Adipose tissue (tissue), 3 donors: ENCODE measurements around the gene SLC26A3. TPM values are rescaled to one million over a fixed set of nuclear protein-coding genes. Genes with fewer than 3 reads are reported as not detected.

Source experiments
- H3K27ac ChIP-seq: one replicate; pipeline ENCODE4 v1.5.1; 2013; ENCODE audit warnings: low read depth, low read length
- WGBS, 3 donors: extraction: QIAGEN DNeasy Blood & Tissue Kit; methylation state at CpG; one replicate each; pipeline ENCODE4 v1.1.7; 2013; 5-methylcytosine and 5-hydroxymethylcytosine counted together
- polyA plus RNA-seq, 3 donors: library from polyadenylated mRNA; stranded (reverse); fragments of 200-250 nt; gene quantifications; one replicate each; pipeline ENCODE4 v1.2.3, GENCODE V29; 2013
- donor health status: healthy with polysubstance abuse.
- donor health status: Bipolar disorder and iron deficiency.
- donor health status: healthy.

The SLC26A3 gene
- polyA plus RNA-seq, 3 donors: 0.05 to 0.27 (median 0.11) TPM

DNA sequence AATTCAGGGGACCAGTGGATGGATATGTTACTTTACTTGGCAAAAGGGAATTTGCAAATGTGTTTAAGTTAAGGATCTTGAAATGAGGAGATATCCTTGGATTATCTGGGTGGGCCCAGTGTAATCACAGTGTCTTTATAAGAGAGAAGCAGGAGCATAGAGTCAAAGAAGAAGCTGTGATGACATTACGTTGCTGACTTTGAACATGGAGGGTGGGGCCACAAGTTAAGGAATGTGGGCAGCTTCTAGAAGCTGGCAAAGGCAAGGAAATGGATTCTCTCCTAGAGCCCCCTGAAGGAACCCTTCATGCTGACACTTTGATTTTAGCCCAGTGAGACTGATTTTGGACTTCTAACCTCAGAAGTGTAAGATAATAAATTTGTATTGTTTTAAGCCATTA is 21.8 kb upstream of the SLC26A3 start:
- WGBS, 3 donors: 88 to 96% (median 90%) methylated on average over 1 of the region's 1 CpG
- no peak overlapping the region for H3K27ac ChIP-seq

DNA sequence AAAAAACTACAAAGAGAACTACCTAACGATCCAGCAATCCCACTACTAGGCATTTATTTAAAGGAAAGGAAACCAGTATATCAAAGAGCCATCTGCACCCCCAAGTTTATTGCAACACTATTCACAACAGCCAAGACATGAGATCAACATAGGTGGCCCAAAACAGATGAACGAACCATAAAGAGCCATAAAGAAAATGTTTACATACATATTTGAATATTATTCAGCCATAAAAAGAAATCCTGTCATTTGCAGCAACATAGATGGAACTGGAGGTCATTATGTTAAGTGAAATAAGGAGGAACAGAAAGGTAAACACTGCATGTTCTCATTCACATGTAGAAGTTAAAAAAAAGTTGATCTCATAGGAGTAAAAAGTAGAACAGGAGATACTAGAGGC is 15.6 kb upstream of the SLC26A3 start:
- no peak overlapping the region for H3K27ac ChIP-seq
- 73 to 80% (median 80%) methylated on average over 2 of the region's 2 CpGs for WGBS, 3 donors

DNA sequence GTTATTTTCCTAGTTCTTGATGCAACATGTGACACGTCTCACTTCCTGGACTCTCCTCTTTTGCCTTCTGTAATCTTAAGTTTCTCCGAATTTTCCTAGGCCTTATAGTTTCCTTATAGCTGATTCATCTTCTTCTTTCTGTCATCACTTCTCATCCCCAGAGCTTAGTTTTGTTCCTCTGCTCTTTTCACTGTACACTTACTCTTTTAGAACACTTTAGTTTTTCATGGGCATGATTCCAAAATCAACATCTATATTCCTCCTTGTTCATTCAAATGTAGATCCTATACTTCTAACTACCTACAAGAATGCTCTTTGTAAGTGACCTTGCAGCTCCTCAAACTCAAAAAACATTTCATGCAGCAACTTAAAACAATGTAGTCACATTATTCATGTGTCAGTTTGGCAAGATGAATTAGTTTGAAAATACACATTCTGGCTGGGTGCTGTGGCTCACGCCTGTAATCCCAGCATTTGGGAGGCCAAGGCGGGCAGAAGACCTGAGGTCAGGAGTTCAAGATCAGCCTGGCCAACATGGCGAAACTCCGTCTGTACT is 13.1 kb upstream of the SLC26A3 start:
- 68 to 72% (median 71%) methylated on average over 6 of the region's 6 CpGs for WGBS, 3 donors
- H3K27ac ChIP-seq: no peak overlapping the region

DNA sequence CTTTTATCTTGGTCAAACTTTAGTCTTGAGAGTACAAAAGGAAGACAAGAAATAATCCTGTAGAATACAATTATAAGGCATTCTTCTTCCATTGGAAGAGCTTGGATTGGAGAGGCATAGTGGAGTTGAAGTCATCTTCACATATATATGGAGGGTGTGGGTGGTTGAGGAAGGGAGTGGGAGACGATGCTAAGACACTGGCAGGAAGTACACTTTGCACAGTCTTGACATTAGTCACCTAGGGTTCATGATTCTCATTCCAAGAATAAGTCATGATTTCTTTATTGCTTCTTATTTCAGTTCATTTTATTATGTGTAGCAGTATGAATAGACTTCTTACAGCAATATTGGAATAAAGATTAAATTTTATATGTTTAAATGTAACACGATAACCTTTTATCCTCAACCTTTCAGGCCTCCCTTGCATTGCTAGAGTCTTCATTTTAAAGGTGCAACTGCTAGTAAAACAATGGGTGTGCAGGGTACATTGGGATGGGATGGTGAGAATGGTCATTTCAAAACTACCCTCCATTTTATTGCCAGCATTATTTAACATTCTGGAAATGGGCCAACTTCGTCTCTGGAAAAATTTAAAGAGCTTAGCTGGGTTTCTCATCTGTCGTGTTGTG is 12.3 kb upstream of the SLC26A3 start:
- no peak overlapping the region for H3K27ac ChIP-seq
- 48 to 58% (median 51%) methylated on average over 4 of the region's 4 CpGs for WGBS, 3 donors

DNA sequence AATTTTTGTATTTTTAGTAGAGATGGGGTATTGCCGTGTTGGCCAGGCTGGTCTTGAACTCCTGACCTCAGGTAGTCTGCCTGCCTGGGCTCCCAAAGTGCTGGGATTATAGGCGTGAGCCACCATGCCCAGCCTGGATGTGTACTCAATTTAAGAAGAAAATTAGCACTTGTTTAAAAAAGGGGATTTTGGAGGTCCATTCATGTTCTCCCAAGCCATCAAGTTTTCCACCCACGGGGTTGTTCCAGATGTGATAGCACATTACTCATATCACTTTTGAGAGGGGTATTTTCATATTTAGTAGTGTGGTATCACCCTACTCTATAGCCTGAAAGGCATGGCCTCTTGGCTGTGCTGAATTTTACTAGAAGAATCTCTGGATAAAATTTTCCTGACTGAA is 10.5 kb upstream of the SLC26A3 start:
- no peak overlapping the region for H3K27ac ChIP-seq
- 85 to 89% (median 86%) methylated on average over 3 of the region's 3 CpGs for WGBS, 3 donors

DNA sequence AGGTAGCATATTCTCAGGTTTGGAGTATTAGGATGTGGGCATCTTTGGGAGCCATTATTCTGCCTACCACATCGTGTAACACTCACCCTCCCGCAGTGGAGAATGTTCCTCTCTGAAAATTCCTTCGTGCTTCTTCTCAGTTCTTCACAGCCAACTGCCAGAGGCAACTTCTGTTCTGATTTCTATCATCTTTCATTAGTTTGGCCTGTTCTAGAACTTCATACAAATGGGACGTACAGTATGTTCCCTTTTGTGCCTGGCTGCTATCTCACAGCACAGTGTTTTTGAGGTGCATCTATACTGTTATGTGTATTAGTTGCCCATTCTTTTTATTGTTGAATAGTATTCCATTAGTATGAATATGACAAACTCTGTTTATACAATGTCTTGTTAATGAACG is 8.9 kb upstream of the SLC26A3 start:
- no peak overlapping the region for H3K27ac ChIP-seq
- 84 to 87% (median 86%) methylated on average over 5 of the region's 5 CpGs for WGBS, 3 donors

DNA sequence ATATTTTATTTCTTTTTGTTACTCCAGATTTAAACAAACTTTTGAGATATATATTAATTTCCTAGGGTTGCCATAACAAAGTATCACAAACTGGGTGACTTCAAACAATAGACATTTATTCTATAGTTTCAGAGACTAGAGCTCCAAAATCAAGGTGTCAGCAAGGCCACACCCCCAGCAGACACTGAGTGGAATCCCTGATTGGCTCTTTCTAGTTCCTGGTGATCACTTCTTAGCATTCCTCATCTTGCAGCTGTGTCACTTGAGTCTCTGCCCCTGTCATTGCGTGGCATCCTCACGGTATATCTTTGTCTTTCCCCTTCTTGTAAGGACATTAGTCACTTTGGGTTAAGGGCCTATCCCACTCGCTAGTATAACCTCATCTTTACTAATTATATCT is 7.6 kb upstream of the SLC26A3 start:
- no peak overlapping the region for H3K27ac ChIP-seq
- WGBS, 3 donors: 85 to 89% (median 89%) methylated on average over 3 of the region's 3 CpGs

DNA sequence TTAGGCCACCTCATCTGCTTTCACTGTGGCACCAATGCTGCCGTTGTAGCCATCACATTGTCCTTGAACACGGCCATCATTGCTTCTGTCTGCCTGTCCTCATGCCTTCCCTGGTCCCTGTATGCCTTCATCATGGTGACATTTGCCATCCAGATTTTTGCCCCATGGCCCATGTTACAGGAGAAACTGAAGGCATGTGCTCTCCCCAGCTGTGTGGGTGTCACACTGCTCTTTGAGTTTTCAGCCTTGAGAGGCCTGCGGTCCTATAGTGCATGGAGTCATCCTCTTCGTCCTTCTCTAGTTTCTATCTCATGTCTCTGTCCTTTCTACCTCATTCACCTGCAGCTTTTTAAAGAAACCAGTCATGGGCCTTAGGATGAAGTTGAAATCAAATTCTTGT is 6.2 kb upstream of the SLC26A3 start:
- H3K27ac ChIP-seq: no peak overlapping the region
- 94 to 95% (median 94%) methylated on average over 4 of the region's 4 CpGs for WGBS, 3 donors

DNA sequence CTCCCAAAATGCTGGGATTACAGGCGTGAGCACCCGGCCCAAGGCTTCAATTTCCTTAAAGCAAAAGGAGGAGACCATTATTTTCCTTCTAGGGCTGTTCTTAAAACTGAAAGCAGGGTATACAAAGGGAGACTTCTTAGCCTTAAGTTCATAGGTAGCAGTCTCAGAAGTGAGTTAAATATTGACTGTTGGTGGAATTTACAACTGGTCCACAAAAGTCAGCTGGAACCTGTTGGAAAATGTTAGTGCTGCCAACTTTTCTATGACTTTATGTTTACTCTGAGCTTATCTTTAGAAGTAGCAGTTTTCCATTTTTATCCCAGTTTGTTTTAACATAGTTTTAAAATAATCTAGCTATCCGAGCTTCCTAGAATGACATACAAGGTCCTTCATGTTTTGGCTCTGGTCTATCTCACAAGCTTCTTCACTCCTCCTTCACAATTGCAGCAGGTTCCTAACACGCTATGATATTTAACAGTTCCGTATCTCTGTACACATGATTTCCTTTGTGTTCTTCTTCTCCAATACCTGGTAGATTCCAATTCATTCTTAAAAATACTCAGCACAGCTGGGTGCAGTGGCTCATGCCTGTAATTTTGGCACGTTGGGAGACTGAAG is 3.3 kb downstream of the SLC26A3 start:
- H3K27ac ChIP-seq: no peak overlapping the region
- 21 to 65% (median 50%) methylated on average over 6 of the region's 6 CpGs for WGBS, 3 donors

DNA sequence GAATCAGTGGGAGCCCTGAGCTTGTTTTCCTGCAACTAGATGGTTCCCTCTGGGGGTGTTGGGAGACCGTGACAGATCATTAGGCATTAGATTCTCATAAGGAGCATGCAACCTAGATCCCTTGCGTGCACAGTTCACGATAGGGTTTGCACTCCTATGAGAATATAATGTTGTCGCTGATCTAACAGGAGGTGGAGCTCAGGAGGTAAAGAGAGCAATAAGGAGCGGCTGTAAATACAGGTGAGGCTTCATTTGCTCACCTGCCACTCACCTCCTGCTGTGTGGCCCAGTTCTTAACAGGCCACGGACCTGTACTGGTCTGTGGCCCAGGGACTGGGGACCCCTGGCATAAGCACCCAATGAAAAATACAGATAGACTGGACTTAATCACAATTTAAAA is 10.7 kb downstream of the SLC26A3 start:
- 85 to 93% (median 90%) methylated on average over 6 of the region's 6 CpGs for WGBS, 3 donors
- H3K27ac ChIP-seq: no peak overlapping the region

DNA sequence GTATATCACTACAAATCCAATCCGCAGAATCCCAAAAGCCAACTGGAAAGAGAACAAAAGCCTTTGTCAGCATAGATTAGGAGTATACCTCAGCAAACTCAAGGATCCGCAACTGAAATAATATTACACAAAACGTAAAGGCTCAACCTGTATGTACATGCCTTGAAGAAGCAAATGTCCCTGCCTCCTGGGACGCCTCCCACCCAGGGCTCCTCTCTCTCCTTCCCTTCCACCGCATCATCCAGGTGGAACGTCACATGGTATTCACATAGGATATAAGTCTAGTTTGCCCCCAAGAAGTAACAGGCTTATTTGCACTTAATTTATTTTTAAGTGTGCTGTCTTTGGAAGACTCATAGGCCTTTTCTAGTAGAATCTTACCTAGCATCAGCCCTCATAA is 13.4 kb downstream of the SLC26A3 start:
- no peak overlapping the region for H3K27ac ChIP-seq
- 88 to 96% (median 92%) methylated on average over 6 of the region's 6 CpGs for WGBS, 3 donors

DNA sequence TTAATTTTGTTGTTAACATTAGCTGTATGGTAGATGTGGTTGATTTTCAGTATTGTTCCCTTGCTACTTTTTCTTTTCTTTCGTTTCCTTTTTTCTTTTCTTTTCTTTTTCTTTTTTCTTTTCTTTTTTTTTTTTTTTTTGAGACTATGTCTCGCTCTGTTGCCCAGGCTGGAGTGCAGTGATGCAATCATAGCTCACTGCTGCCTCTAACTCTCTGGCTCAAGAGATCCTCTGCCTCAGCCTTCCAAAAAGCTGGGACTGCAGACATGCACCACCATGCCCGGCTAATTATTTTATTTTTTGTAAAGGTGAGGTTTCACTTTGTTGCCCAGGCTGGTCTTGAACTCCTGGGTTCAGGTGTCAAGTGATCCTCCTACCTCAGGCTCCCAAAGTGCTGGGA is 14.4 kb downstream of the SLC26A3 start:
- 62 to 82% (median 72%) methylated on average over 3 of the region's 3 CpGs for WGBS, 3 donors
- H3K27ac ChIP-seq: no peak overlapping the region

DNA sequence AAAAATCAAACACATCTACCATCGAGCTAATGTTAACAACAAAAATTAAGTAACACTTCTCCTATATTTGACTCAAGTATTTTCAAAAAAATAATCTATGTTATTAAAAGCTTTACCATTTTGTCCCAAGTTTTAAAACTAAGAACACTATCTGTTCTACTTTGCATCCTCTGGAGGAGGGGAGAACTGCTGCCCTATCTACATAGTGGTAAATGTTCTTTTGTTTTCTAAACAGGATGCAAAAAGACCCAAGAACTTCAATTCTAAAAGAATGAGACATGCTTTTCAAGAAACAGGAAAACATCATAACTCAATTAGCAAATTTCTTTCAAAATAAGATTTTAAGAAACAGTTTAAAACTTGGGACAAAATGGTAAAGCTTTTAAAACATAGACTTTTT is 14.8 kb downstream of the SLC26A3 start:
- WGBS, 3 donors: 81 to 91% (median 81%) methylated on average over 1 of the region's 1 CpG
- no peak overlapping the region for H3K27ac ChIP-seq

DNA sequence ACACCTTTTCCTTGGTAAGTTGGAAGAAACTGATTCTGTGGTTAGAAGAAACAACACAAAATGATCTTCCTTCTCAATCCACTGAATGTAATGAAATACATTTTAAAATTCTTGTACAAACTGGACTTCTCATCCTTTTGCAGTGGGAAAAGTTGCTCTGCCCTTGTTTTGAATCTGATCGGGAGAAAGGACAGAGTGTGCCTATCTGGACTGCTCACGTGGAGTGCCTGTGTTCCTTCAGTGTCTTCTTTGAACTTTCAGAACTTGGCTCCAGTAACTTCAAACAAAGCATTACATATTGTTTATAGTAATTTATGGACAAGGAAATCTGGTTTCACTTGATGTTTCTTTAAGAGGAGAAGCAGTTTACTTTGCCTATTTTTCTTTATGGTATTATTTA is 17.1 kb downstream of the SLC26A3 start:
- 37 to 46% (median 42%) methylated on average over 2 of the region's 2 CpGs for WGBS, 3 donors

DNA sequence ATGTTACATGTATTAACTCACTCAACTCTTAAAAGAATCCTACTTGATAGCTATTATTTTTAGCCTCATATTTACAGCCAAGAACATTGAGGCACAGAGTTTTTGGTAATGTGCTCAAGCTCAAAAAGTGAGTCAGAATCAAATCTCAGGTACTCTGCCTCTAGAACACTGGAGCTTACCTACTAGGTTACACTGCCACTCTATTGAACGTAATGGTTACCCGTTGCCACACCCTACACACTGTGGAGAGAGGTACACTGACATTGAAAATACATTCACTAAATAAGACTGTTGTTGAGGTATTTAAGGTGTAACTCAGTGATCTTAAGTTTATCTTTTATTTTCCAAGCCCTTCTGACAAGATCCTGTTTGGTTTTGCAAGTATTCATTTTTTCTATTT is 17.9 kb downstream of the SLC26A3 start:
- WGBS, 3 donors: 69 to 97% (median 89%) methylated on average over 2 of the region's 2 CpGs
- no peak overlapping the region for H3K27ac ChIP-seq

More for the DNA sequence above, 17.1 kb downstream of the SLC26A3 start:
- no peak overlapping the region for H3K27ac ChIP-seq

DNA sequence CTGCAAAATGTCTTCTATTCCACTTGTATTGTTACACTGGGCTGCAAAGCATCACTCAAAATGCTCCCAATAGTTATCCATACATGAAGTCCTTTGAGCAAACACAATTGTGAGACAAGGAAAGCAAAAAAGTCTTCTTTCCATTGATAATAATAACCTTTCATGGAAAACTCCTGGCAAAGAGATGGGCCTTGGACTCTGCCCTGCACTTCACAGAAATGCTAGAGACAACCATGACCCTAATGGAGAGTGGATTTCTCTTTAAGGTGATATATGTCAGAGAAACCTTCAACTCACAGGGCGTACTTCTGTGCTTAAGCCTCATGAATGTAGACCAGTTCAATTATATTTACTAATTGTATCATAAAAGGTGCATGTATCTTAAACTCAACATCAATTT is 19.4 kb downstream of the SLC26A3 start:
- H3K27ac ChIP-seq: no peak overlapping the region
- WGBS, 3 donors: 89 to 98% (median 91%) methylated on average over 1 of the region's 1 CpG

DNA sequence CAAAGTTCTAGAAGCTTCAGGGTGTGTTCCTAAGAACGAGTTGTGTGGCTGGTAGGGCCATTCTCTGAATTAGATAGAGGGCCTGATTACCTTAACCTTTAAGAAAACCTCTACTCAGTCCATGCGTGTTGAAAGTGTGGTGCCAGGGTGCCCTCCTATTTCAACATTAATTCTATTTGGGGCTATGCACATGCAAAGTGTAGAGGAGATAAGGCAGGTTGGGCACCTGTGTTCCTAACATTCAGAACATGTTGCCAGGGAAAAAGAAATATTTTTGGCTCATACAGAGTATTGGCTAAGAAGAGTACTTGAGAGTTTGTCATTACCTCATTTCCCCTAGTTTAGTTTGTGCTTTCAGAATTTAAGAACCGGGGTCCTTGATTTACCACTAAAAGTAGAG is 20.6 kb downstream of the SLC26A3 start:
- H3K27ac ChIP-seq: no peak overlapping the region
- 61 to 78% (median 77%) methylated on average over 3 of the region's 3 CpGs for WGBS, 3 donors

DNA sequence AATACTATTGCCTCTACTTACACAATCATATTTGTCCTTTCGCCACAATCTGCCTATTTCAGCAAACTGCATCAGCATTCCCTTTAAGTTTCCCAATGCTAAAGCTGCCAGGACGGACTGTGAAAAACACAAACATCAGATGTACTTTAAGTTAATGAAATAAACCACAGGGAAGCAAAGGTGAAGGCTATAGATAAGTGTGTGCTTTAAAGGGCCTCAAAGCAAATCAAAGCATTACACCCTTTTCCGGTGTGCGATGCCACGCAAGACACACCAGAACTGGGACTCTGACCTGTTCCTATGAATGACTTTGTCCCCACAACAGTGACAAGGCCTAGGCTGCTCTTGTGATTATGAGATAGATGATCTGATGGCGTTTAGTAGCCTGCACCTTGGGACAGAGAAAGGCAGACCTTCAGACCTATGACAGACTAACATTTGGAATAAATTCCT is 23.4 kb downstream of the SLC26A3 start:
- H3K27ac ChIP-seq: no peak overlapping the region
- 72 to 77% (median 76%) methylated on average over 6 of the region's 6 CpGs for WGBS, 3 donors

DNA sequence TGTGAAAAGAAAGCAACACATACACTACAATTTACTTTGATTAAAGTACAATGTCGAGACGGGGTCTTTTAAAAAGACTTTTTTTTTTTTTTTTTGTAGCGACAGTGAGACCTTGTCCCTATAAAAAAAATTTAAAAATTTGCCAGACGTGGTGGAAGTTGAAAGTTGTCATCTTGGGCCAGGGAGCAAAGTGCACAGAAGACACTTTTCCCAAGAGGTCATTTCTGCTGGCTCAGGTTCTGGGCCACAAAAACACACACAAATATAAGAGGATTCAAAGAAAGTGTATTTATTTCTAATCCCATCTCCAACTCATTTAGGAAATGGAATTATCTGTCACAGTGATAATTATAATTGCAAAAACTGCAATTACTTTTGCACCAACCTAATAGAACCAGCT is 24.7 kb downstream of the SLC26A3 start:
- WGBS, 3 donors: 67 to 92% (median 82%) methylated on average over 4 of the region's 4 CpGs
- no peak overlapping the region for H3K27ac ChIP-seq

DNA sequence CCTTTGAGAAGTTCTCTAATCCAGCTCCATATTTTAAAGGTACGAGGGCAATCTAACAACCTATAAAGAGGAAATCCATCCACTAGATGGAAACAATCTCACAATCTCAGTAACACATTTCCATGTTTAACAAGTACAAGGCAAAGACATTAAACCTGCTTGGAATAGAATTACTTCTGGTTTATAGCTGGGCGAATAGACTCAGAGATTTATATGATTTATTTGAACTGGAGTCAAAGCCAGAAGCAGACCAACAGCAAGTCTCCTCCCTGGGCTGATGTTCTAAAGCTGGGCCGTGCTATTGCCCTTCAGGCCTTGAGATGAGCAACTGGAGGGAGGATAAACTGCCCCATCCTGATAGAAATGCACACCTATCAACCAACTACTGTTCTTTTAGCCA is 25.3 kb downstream of the SLC26A3 start:
- WGBS, 3 donors: 78 to 93% (median 92%) methylated on average over 3 of the region's 3 CpGs
- no peak overlapping the region for H3K27ac ChIP-seq
